Femur (tissue), 1 donor: Measurements from ENCODE around the gene FER1L5.

Experiments
- DNase-seq: peaks from one replicate; pipeline ENCODE4 v3.0.0-alpha.2; 2017

Gene FER1L5

GRCh38 chr2:96681540-96681939, 39.0 kb downstream of the FER1L5 start:
- DNase-seq = no peak

- DNase-seq = peak; percentile 5
Observed at GRCh38 chr2:96683307-96683706, 40.7 kb downstream of the FER1L5 start.

DNA sequence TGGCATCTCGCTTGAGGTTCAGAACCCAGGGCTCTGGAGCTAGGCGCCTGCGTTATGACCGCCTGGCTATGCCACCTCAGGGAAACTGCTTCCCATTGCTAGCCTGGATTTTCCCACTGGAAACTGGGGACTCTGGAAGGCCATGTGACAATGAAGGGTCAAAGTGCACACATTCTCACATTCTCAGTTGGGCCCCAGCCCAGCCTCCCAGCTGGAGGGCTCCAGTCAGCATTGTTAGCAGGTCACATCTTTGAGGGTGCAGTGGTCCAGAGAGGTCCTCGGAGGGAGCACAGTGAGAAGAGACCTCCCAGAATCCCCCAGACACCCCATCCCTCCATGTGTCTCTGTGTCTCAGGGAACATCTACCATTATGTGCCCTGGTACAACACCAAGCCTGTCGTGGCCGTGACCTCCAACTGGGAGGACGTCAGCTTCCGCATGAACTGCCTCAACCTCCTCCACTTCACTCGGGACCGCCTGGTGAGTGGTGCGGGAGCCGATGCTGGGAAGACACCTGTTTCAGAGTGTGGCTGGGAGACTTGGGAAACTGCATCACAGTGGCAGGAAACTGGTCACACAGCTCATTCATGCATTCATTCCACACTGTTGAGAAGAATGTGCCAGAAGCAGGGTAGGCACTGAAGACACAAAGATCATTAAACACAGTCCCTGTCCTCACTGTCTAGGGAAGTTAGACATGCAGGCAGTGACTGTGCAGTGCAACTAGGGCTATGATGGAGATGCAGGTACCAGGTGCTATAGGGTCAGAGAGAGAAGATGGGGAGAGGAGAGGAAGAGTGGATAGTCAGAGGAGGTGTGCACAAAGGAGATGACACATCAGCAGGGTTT, 41.6 kb downstream of the FER1L5 start:
- peak; percentile 13 for DNase-seq

DNA sequence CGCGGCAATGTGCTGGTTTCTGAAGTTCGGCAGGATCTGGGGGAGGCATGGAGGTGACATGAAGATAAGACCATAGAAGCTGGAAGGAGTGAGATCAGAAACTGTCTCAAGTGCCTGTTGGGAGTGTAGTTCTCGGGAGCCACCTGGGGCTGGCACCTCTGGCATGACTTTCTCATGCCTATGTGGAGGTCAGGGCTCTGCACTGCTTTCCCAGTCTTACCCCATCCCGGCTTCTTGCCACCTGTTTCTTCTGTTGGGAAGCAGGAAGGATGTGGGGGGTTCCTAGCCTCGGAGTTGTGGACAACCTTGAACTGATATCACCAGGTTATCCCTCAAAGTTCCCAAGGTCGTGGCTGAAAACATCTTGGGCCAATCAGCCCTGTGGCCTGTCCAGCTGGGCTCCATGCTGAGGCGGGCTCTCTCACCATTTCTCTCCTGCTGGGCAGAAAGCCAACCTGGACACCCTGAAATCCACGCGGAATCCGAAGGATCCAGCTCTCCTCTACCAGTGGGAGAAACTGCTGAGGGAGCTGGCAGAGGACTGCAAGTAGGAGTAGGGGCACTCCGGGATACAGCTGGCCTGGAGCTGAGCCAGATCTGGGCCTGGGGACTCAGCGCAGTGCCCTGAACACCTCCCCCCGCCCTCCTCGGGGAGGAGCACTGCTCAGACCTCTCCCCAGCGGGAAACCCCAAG, 42.5 kb downstream of the FER1L5 start:
- peak; percentile 39 for DNase-seq

DNA sequence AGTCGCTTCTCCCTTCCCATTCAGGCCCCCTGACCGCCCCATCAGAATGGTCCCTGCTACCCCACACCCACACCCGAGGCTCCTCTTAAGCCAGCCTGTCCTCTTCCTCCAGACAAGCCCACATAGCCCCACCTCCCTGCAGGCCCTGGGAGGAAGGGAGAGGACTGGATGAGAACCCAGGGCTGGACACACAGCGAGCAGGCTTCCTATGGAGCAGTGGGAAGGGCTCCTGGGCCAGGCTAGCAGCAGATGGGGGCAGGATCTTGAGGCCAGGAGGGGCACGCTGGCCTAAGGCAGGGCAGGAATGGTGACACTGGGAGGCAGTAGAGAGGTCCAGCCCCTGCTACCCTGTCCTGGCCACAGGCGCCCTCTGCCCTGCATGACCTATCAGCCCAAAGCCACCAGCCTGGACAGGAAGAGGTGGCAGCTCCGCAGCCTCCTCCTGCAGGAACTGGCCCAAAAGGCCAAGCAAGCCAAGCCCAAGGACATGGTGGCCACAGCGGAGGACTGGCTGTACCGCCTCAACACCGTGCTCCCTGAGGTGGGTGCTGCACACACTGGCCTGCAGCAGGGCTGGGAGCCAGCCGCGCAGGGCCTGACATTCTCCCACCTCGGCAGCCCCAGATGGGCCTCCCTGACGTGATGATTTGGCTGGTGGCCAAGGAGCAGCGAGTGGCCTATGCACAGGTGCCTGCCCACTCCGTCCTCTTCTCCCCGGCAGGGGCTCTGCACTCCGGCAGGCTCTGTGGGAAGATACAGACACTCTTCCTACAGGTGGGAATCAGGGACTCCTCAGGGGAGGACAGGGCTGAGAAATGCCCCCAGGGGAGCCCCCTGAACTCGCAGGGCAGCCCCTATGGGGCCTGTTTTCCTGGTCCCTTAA, 43.3 kb downstream of the FER1L5 start:
- DNase-seq = peak; percentile 66

GRCh38 chr2:96687266-96687665, 44.7 kb downstream of the FER1L5 start:
- peak; percentile 15 for DNase-seq

GRCh38 chr2:96687711-96688640, 45.4 kb downstream of the FER1L5 start:
- peak; percentile 18 for DNase-seq

GRCh38 chr2:96688649-96689430, 46.3 kb downstream of the FER1L5 start:
- DNase-seq = no peak

DNA sequence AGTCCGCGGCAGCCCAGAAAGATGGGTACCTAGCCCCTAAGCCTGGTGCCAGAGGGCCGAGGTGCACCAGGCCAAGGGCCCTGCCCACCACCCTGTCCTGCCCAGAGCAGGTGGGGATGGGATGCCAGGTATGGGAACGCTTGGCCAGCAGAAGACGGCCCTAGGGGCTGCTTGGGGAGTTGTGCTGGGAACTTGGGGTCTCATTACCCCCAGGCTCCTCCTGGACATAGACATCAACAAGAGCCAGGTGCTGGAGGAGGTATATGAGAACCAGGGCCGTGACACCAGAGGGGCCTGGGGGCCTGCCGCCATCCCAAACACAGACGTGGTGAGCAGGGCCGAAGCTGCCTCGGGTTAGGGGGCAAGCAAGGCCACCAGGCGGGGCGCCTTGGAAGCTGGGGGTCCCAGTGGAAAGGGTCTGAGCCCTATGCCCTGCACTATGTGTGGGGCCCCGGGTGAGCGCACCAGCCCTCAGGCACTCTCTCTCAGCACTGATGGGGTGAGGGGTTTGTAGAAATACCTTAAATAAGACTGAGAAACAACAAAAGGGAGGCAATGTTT, 46.9 kb downstream of the FER1L5 start:
- no peak for DNase-seq

GRCh38 chr2:96690306-96691021, 47.9 kb downstream of the FER1L5 start:
- no peak for DNase-seq

- DNase-seq = no peak
Observed at GRCh38 chr2:96691022-96691612, 48.6 kb downstream of the FER1L5 start.

DNA sequence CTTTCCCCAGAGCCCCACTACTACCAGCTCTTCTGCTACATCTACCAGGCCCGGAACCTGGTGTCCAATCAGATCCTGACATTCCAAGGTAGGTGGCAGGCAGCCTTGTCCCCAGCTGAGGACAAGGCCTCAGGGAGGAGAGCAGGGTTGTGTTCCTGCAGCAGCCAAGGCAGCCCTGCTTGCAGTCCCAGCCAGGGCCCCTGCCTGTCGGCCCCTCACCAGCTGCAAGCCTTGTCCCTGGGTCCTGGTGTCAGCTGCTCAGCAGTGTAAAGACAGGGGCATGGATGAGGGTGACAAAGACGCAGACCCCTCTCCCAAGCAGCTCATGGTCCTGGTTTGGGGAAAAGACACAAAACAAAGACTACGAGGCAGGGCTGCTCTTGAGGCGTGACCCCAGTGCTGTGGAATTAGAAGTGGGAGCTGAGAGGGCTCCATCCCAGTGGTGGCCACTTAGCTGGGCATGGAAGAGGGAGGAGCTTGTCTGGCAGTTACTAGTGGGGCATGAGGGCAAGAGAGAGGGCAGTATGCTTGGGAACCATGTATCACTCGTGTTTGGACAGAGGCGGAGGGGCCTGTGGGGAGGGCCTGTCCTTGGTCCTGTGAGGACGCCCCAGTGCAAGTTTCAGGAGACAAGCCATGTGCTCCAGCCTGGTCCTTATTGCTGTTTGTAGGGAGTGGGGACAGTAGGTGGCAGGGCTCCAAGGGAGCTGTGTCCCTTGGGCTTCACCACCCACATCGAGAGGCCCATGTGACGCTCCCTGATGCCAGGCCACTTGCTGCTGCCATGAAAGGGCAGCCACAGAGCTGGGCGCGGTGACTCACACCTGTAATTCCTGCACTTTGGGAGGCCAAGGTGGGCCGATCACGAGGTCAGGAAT, 49.8 kb downstream of the FER1L5 start:
- DNase-seq = no peak

- no peak for DNase-seq
Observed at GRCh38 chr2:96693286-96694200, 51.0 kb downstream of the FER1L5 start.

DNA sequence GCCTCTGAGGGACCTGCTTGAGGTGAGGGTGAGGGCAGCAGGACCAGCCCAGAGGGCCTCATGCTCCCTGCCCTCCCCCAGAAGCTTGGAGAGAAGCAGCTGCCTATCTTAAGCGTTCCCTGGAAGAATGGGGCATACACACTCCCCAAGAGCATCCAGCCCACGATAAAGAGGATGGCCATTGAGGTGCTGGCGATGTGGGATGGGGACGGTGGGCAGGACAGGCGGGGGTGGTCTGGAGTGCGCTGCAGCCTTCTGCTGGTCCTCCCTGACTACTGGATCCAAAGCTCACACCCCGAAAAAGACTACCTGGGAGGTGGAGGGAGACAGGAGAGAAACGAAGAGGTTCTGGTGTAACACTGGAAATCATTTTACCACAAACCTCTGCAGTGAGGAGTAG, 51.7 kb downstream of the FER1L5 start:
- DNase-seq = no peak

- DNase-seq = no peak
Observed at GRCh38 chr2:96694816-96695455, 52.4 kb downstream of the FER1L5 start.

- no peak for DNase-seq
Observed at GRCh38 chr2:96695602-96696001, 53.0 kb downstream of the FER1L5 start.

GRCh38 chr2:96697476-96697875, 54.9 kb downstream of the FER1L5 start:
- no peak for DNase-seq
